GM12801 (cell line): Measurements from ENCODE around the gene EIF4E2.

ENCODE experiments used
- TF ChIP-seq, protein P1 (sequence below): IDR thresholded peaks from one replicate; pipeline ENCODE4 v1.5.1; 2011; ENCODE audit warnings: control low read depth; ENCODE audit not compliant: insufficient read length; ENCODE audit errors: extremely low read depth

The EIF4E2 gene

GRCh38 chr2:232504438-232504837 is 46.1 kb upstream of the EIF4E2 start:
- TF ChIP-seq, protein P1, sequence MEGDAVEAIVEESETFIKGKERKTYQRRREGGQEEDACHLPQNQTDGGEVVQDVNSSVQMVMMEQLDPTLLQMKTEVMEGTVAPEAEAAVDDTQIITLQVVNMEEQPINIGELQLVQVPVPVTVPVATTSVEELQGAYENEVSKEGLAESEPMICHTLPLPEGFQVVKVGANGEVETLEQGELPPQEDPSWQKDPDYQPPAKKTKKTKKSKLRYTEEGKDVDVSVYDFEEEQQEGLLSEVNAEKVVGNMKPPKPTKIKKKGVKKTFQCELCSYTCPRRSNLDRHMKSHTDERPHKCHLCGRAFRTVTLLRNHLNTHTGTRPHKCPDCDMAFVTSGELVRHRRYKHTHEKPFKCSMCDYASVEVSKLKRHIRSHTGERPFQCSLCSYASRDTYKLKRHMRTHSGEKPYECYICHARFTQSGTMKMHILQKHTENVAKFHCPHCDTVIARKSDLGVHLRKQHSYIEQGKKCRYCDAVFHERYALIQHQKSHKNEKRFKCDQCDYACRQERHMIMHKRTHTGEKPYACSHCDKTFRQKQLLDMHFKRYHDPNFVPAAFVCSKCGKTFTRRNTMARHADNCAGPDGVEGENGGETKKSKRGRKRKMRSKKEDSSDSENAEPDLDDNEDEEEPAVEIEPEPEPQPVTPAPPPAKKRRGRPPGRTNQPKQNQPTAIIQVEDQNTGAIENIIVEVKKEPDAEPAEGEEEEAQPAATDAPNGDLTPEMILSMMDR = no peak

- TF ChIP-seq, protein P1 = no peak
Measured at GRCh38 chr2:232505856-232506255, 44.6 kb upstream of the EIF4E2 start.

- TF ChIP-seq, protein P1 = no peak
Measured at GRCh38 chr2:232506709-232507108, 43.8 kb upstream of the EIF4E2 start.

DNA sequence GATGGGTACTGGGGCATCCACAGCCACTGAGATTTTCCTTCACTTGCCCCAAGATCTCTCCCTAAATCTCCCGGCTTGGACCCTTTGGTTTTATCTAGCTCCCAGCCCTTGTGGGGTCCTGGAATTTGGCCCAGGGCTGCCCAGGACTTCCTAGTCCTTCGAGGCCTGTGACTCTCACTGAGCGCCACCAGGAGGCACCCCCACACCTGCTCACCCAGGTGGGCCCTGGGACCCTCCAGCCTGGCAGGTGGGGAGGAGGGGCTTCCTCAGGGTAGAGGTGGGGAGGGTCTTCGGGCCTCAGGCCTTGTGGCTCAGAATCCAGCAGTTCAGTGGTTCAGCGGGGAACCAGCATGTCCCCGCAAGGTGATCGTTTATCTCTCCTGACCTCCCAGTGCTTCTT is 42.2 kb upstream of the EIF4E2 start:
- TF ChIP-seq, protein P1 = no peak

DNA sequence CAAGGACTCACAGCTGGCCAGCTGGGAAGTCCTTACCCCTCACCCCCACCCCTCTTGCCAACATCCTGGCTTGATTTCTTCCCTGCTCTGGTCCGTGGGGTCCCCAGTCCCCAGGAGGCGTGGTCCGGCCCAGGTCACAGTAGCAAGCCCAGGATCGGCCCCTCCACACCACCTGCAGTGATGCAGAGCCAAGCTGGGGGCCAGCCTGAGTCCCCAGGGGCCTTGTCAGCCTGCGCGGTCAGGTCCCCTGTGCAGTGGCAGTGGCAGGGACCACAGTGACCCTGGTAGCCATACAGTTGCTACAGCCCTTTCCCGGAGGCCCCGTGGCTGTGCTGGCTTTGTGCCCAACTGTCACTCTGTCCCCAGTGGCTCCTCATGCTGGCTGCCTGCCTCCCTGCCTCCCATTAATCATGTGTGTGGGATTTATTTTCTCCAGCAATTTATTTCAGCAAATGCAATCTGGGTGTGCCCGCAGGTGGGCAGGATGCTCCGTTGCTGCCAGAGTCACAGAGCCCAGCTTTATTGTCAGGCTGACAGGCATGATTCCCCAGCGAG is 39.1 kb upstream of the EIF4E2 start:
- TF ChIP-seq, protein P1 = no peak

GRCh38 chr2:232512602-232513001 is 37.9 kb upstream of the EIF4E2 start:
- TF ChIP-seq, protein P1 = no peak

DNA sequence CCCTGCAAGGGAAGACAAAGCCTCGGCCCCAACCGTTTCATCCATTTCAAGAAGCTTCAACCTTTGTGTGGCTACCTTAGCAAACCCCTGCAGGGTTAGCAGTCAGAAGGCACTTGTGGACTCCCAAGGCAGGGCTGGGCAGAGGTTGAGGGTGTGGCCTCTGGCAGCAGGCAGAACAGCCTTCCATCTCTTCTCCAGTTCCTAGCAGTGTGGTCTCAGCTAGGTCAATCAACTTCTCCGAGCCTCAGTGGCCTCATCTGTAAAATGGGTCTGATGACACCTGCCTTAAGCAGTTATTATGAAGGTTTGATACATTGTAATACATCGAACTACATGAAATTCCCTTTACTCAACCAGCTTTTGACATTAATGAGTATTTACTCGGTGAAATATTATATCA is 37.1 kb upstream of the EIF4E2 start:
- TF ChIP-seq, protein P1 = no peak

DNA sequence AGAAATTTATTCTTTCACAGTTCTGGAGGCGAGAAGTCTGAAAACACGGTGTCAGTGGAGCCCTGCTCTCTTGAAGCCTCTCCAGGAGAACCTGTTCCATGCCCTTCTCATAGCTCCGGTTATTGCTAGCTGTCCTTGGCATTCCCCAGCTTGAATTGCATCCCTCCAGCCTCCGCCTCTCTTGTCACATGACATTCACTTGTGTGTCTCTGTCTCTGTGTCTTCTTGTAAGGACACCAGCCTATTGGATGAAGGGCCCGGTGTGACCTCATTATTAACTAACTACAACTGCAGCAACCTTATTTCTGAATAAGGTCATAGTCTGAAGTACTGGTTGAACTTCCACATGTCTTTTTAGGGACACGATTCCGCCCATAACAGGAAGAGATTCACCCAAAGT is 34.9 kb upstream of the EIF4E2 start:
- TF ChIP-seq, protein P1 = no peak
